ENCODE measurements around the gene NSA2.

NSA2 gene

GRCh38 chr5:74762599-74762998 lies 4.5 kb upstream of the NSA2 start:
- Histone ChIP-seq H3K4me2 (ENCODE audit: low read length, poor library complexity, severe bottlenecking) (no peak overlapping the region), H3K36me3 (ENCODE audit: control insufficient read depth in 1 of 2, insufficient read depth in 2 of 2, low read depth in 1 of 2, low read length in 2 of 2) (peaks cover under 1 to 44% of the 10 kb centered on the region in 2 experiments), H2BK15ac (ENCODE audit: low read depth, poor library complexity, severe bottlenecking) (no peak overlapping the region), H2AFZ (ENCODE audit: low read depth, low read length) (no peak overlapping the region), H4K8ac (ENCODE audit: low read length) (no peak overlapping the region), H3K18ac (ENCODE audit: low read depth in 1 of 2, low read length in 2 of 2) (no peak overlapping the region), H3K4me1 (ENCODE audit: control insufficient read depth, insufficient read depth, low read depth, low read length) (peaks cover 9% of the 10 kb centered on the region), H3K4me3 (ENCODE audit: insufficient read depth in 1 of 2, low read depth in 1 of 2, low read length in 2 of 2) (no peak overlapping the region), H3K4ac (ENCODE audit: low read depth in 1 of 2, low read length in 2 of 2) (no peak overlapping the region), H3K9me3 (ENCODE audit: control insufficient read depth, low read length) (no peaks in the 10 kb centered on the region), H3K27me3 (ENCODE audit: control insufficient read depth in 1 of 2, insufficient read depth in 1 of 2, low read length in 2 of 2) (no peaks in the 10 kb centered on the region), H3K14ac (ENCODE audit: low read length in 2 of 2) (no peak overlapping the region), H2AK5ac (ENCODE audit: low read length, severe bottlenecking) (no peak overlapping the region), H3K79me1 (replicated peaks; ENCODE audit: low read length, poor library complexity, severe bottlenecking) (peaks cover 21% of the 10 kb centered on the region), H2BK12ac (ENCODE audit: low read length in 2 of 2) (no peak overlapping the region), H3K23ac (ENCODE audit: low read length in 2 of 2) (no peak overlapping the region), H2BK5ac (ENCODE audit: low read depth, low read length, poor library complexity, severe bottlenecking) (peak overlapping the region; percentile 73), H3K27ac (ENCODE audit: low read length, poor library complexity, severe bottlenecking) (no peak overlapping the region), H4K91ac (ENCODE audit: low read length) (no peak overlapping the region), H2BK120ac (ENCODE audit: low read depth, low read length) (no peak overlapping the region), H3K9ac (ENCODE audit: low read length) (peak overlapping the region; percentile 52)
- DNase-seq, result peak; percentile 47
- no CpG with 5 or more reads among the region's 2 CpGs for WGBS

DNA sequence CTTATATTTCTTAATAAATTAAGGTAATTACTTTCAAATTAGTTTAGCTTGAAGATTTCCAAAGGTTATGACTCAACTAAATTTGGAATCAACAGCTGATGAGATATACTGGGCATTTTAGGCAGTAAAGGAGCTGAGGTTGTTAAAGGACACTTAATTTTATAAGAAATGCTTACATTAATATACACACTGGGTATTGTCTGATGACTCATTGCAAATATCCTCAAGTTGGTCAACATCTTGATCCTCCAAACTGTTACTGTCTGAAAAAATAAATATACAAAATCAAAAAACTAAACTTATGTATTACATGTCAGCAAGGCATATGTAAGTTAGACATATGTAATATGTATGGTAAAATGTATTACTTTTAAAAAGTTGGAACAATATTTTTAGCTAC lies 3.5 kb upstream of the NSA2 start:
- H2BK120ac ChIP-seq (ENCODE audit: low read depth, low read length), result no peak overlapping the region
- H3K9ac ChIP-seq (ENCODE audit: low read length), result peak overlapping the region; percentile 52
- no peak overlapping the region for H3K4me3 ChIP-seq (ENCODE audit: insufficient read depth in 1 of 2, low read depth in 1 of 2, low read length in 2 of 2)
- peak; percentile 15 for DNase-seq
- H2BK15ac ChIP-seq (ENCODE audit: low read depth, poor library complexity, severe bottlenecking), result no peak overlapping the region
- no peak overlapping the region for H2BK5ac ChIP-seq (ENCODE audit: low read depth, low read length, poor library complexity, severe bottlenecking)
- H4K8ac ChIP-seq (ENCODE audit: low read length), result no peak overlapping the region
- no peak overlapping the region for H3K14ac ChIP-seq (ENCODE audit: low read length in 2 of 2)
- peaks cover 9% of the 10 kb centered on the region for H3K4me1 ChIP-seq (ENCODE audit: control insufficient read depth, insufficient read depth, low read depth, low read length)
- H3K27me3 ChIP-seq (ENCODE audit: control insufficient read depth in 1 of 2, insufficient read depth in 1 of 2, low read length in 2 of 2), result no peaks in the 10 kb centered on the region
- H2BK12ac ChIP-seq (ENCODE audit: low read length in 2 of 2), result no peak overlapping the region
- H3K36me3 ChIP-seq (ENCODE audit: control insufficient read depth in 1 of 2, insufficient read depth in 2 of 2, low read depth in 1 of 2, low read length in 2 of 2), result peaks cover 0 to 35% of the 10 kb centered on the region in 2 experiments
- H3K9me3 ChIP-seq (ENCODE audit: control insufficient read depth, low read length), result no peaks in the 10 kb centered on the region
- no peak overlapping the region for H2AK5ac ChIP-seq (ENCODE audit: low read length, severe bottlenecking)
- no peak overlapping the region for H3K4me2 ChIP-seq (ENCODE audit: low read length, poor library complexity, severe bottlenecking)
- H3K79me1 ChIP-seq (replicated peaks; ENCODE audit: low read length, poor library complexity, severe bottlenecking), result peaks cover 23% of the 10 kb centered on the region
- H4K91ac ChIP-seq (ENCODE audit: low read length), result no peak overlapping the region
- no peak overlapping the region for H2AFZ ChIP-seq (ENCODE audit: low read depth, low read length)
- no peak overlapping the region for H3K23ac ChIP-seq (ENCODE audit: low read length in 2 of 2)
- no peak overlapping the region for H3K4ac ChIP-seq (ENCODE audit: low read depth in 1 of 2, low read length in 2 of 2)
- H3K18ac ChIP-seq (ENCODE audit: low read depth in 1 of 2, low read length in 2 of 2), result no peak overlapping the region
- H3K27ac ChIP-seq (ENCODE audit: low read length, poor library complexity, severe bottlenecking), result no peak overlapping the region

- Histone ChIP-seq H3K4ac (ENCODE audit: low read depth in 1 of 2, low read length in 2 of 2) (no peak overlapping the region), H3K36me3 (ENCODE audit: control insufficient read depth in 1 of 2, insufficient read depth in 2 of 2, low read depth in 1 of 2, low read length in 2 of 2) (peaks cover 4 to 33% of the 10 kb centered on the region in 2 experiments), H3K27ac (ENCODE audit: low read length, poor library complexity, severe bottlenecking) (no peak overlapping the region), H2BK12ac (ENCODE audit: low read length in 2 of 2) (no peak overlapping the region), H3K9me3 (ENCODE audit: control insufficient read depth, low read length) (no peaks in the 10 kb centered on the region), H3K27me3 (ENCODE audit: control insufficient read depth in 1 of 2, insufficient read depth in 1 of 2, low read length in 2 of 2) (no peaks in the 10 kb centered on the region), H3K4me3 (ENCODE audit: insufficient read depth in 1 of 2, low read depth in 1 of 2, low read length in 2 of 2) (peak overlapping the region in 1 of 2 experiments; percentile 98), H3K79me1 (replicated peaks; ENCODE audit: low read length, poor library complexity, severe bottlenecking) (peaks cover 23% of the 10 kb centered on the region), H2BK120ac (ENCODE audit: low read depth, low read length) (no peak overlapping the region), H4K8ac (ENCODE audit: low read length) (no peak overlapping the region), H2BK15ac (ENCODE audit: low read depth, poor library complexity, severe bottlenecking) (no peak overlapping the region), H3K9ac (ENCODE audit: low read length) (peak overlapping the region; percentile 93), H3K18ac (ENCODE audit: low read depth in 1 of 2, low read length in 2 of 2) (no peak overlapping the region), H4K91ac (ENCODE audit: low read length) (no peak overlapping the region), H3K23ac (ENCODE audit: low read length in 2 of 2) (no peak overlapping the region), H3K14ac (ENCODE audit: low read length in 2 of 2) (no peak overlapping the region), H2AFZ (ENCODE audit: low read depth, low read length) (no peak overlapping the region), H3K4me2 (ENCODE audit: low read length, poor library complexity, severe bottlenecking) (peak overlapping the region; percentile 34), H3K4me1 (ENCODE audit: control insufficient read depth, insufficient read depth, low read depth, low read length) (peaks cover 9% of the 10 kb centered on the region), H2BK5ac (ENCODE audit: low read depth, low read length, poor library complexity, severe bottlenecking) (no peak overlapping the region), H2AK5ac (ENCODE audit: low read length, severe bottlenecking) (peak overlapping the region; percentile 36)
- DNase-seq, result peak; percentile 44
- WGBS, result 98% methylated on average over 4 of the region's 9 CpGs
Measured at GRCh38 chr5:74765201-74765600, 1.8 kb upstream of the NSA2 start.

DNA sequence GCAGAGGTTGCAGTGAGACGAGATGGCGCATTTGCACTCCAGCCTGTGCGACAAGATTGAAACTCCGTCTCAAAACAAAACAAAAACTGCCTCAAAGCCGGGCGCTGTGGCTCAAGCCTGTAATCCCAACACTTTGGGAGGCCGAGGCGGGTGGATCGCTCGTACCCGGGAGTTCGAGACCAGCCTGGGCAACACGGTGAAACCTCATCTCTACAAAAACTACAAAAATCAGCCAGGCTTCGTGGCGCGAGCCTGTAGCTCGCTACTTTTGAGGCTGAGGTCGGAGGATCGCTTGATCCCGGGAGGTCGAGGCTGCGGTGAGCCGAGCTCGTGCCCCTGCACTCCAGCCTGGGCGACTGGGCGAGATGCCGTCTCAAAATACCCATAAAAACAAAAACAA lies 1.1 kb upstream of the NSA2 start:
- H3K79me1 ChIP-seq (replicated peaks; ENCODE audit: low read length, poor library complexity, severe bottlenecking), result peaks cover 21% of the 10 kb centered on the region
- H3K27ac ChIP-seq (ENCODE audit: low read length, poor library complexity, severe bottlenecking), result no peak overlapping the region
- H3K4me1 ChIP-seq (ENCODE audit: control insufficient read depth, insufficient read depth, low read depth, low read length), result peaks cover 9% of the 10 kb centered on the region
- H3K4ac ChIP-seq (ENCODE audit: low read depth in 1 of 2, low read length in 2 of 2), result no peak overlapping the region
- H2BK12ac ChIP-seq (ENCODE audit: low read length in 2 of 2), result no peak overlapping the region
- no peak overlapping the region for H3K23ac ChIP-seq (ENCODE audit: low read length in 2 of 2)
- H3K14ac ChIP-seq (ENCODE audit: low read length in 2 of 2), result no peak overlapping the region
- H4K8ac ChIP-seq (ENCODE audit: low read length), result no peak overlapping the region
- 94% methylated on average over 24 of the region's 27 CpGs for WGBS
- peak overlapping the region in 1 of 2 experiments; percentile 98 for H3K4me3 ChIP-seq (ENCODE audit: insufficient read depth in 1 of 2, low read depth in 1 of 2, low read length in 2 of 2)
- peak overlapping the region; percentile 93 for H3K9ac ChIP-seq (ENCODE audit: low read length)
- H2BK15ac ChIP-seq (ENCODE audit: low read depth, poor library complexity, severe bottlenecking), result no peak overlapping the region
- H2BK120ac ChIP-seq (ENCODE audit: low read depth, low read length), result no peak overlapping the region
- H3K36me3 ChIP-seq (ENCODE audit: control insufficient read depth in 1 of 2, insufficient read depth in 2 of 2, low read depth in 1 of 2, low read length in 2 of 2), result peaks cover 4 to 34% of the 10 kb centered on the region in 2 experiments
- H3K9me3 ChIP-seq (ENCODE audit: control insufficient read depth, low read length), result no peaks in the 10 kb centered on the region
- H3K27me3 ChIP-seq (ENCODE audit: control insufficient read depth in 1 of 2, insufficient read depth in 1 of 2, low read length in 2 of 2), result no peaks in the 10 kb centered on the region
- no peak overlapping the region for H2AFZ ChIP-seq (ENCODE audit: low read depth, low read length)
- H3K18ac ChIP-seq (ENCODE audit: low read depth in 1 of 2, low read length in 2 of 2), result no peak overlapping the region
- no peak overlapping the region for H2AK5ac ChIP-seq (ENCODE audit: low read length, severe bottlenecking)
- H4K91ac ChIP-seq (ENCODE audit: low read length), result no peak overlapping the region
- DNase-seq, result no peak
- H3K4me2 ChIP-seq (ENCODE audit: low read length, poor library complexity, severe bottlenecking), result peak overlapping the region; percentile 82
- no peak overlapping the region for H2BK5ac ChIP-seq (ENCODE audit: low read depth, low read length, poor library complexity, severe bottlenecking)

Data from mesenchymal stem cell (in vitro differentiated cells and primary cell).